Pancreas (tissue), 10 donors: ENCODE data around the gene MS4A7. TPM values are rescaled to one million over a fixed set of nuclear protein-coding genes. Genes with fewer than 3 reads are reported as not detected.
A peak's percentile ranks its signal among the peaks of the same experiment; 100 is the strongest.
"Not testable (repeated sequence)": the region's sequence is repeated elsewhere in the genome, so short reads cannot be mapped to it uniquely, and the experiment has no call there.

Source experiments
- ATAC-seq, 4 donors: fragments of 200-7000 bp; cut with Tn5 transposase; one replicate each; pipeline versions ENCODE4 v1.8.0 to v1.9.1; 2020; ENCODE audit warnings: mild to moderate bottlenecking in 4 of 4, moderate library complexity in 4 of 4
- DNase-seq, 6 donors: peaks; one replicate each; pipeline ENCODE4 v3.0.0-alpha.2; 2020
- FAIRE-seq: peaks from 2 replicates; lab custom pipeline; 2012; peaks lifted over from hg19 to GRCh38; lab: Jason Lieb, UNC
- H3K27ac ChIP-seq, 4 donors: fragments of 200-600 bp; sonication (generic); 1 replicate in 3 of 4; 2 replicates in 1 of 4; pipeline versions ENCODE4 v1.5.0 to v1.8.0; 2020
- H3K27me3 ChIP-seq, 4 donors: fragments of 200-600 bp; one replicate each; pipeline ENCODE4 v1.8.0; 2021
- H3K36me3 ChIP-seq, 3 donors: fragments of 200-600 bp; sonication (generic) in 1 of 3; one replicate each; pipeline versions ENCODE4 v1.5.0 to v1.8.0; 2020 to 2021
- H3K4me1 ChIP-seq, 3 donors: fragments of 200-600 bp; one replicate each; pipeline ENCODE4 v1.8.0; 2021
- H3K4me3 ChIP-seq, 4 donors: fragments of 200-600 bp; sonication (generic) in 2 of 4; one replicate each; pipeline versions ENCODE4 v1.5.0 to v1.8.0; 2020 to 2021
- H3K9me3 ChIP-seq, 4 donors: fragments of 200-600 bp; one replicate each; pipeline ENCODE4 v1.8.0; 2021
- CTCF ChIP-seq, 4 donors: fragments of 200-600 bp; sonication (generic) in 3 of 4; IDR thresholded peaks; one replicate each; pipeline versions ENCODE4 v1.5.0 to v1.8.0; 2021; ENCODE audit warnings: antibody characterized with exemption in 4 of 4
- WGBS, 2 donors: extraction: QIAGEN DNeasy Blood & Tissue Kit; methylation state at CpG; one replicate each; pipeline ENCODE4 v1.1.7; 2013; 5-methylcytosine and 5-hydroxymethylcytosine counted together
- intact Hi-C, 3 donors: fragments of 100-400 bp; cut with DNase I; formaldehyde crosslinking; loops; one replicate each; pipeline versions ENCODE4 v1.11.1 to v1.14.2; 2022
- polyA plus RNA-seq, 2 donors: library from polyadenylated mRNA; stranded (reverse); fragments of 200-250 nt; gene quantifications; one replicate each; pipeline ENCODE4 v1.2.3, GENCODE V29; 2013
- total RNA-seq, 6 donors: library from RNA; stranded (reverse); fragmentation: NEBNext Ultra II Directional in 4 of 6; extraction: Animal tissue kit (Norgen Biotek cat#: 25700) in 4 of 6; gene quantifications; one replicate each; pipeline versions ENCODE4 v1.2.1 to v1.2.4, GENCODE V29; 2021 to 2023
- donor health status: healthy with polysubstance abuse.
- donor health status: DM: no; HTN: no; CAD: no; lungs with moderate emphysema.
- donor health status: DM: no; HTN: no; CAD: no.
- donor health status: control.
- donor health status: control.
- donor health status: Bipolar disorder and iron deficiency.
- donor health status: DM: yes; HTN: yes; CAD: no.
- donor health status: DM: no; HTN: no; CAD: no.
- donor health status: DM: no; HTN: no; CAD: no.
- donor health status: DM: yes; HTN: yes; CAD: no.

Gene MS4A7
- total and polyA plus RNA-seq, 8 donors, result 1.4 to 26.2 (median 3.1) TPM

- H3K36me3 ChIP-seq, result no peaks in the 10 kb centered on the region
- TF ChIP-seq CTCF (IDR thresholded peaks at IDR 0.05), result no peak
- no peak overlapping the region for H3K27ac ChIP-seq
- ATAC-seq (no peak), DNase-seq (no peak), FAIRE-seq (no peak)
- intact Hi-C loops, result loop anchor here in 2 of 3 donors (10.0 kb wide), 2 partner anchors 123 to 253 kb away; no protein-coding TSS in a partner anchor
- WGBS, 2 donors, result 30 to 31% methylated on average over 1 of the region's 1 CpG
- H3K4me3 ChIP-seq, result no peak overlapping the region
- no peaks in the 10 kb centered on the region for H3K9me3 ChIP-seq
- no peaks in the 10 kb centered on the region for H3K27me3 ChIP-seq
- H3K4me1 ChIP-seq, result no peaks in the 10 kb centered on the region
Measured at GRCh38 chr11:60362241-60362640, 16.1 kb upstream of the MS4A7 start.

GRCh38 chr11:60363542-60364470 is 14.5 kb upstream of the MS4A7 start:
- ATAC-seq (peak; percentile 75 to 97 (median 94)), FAIRE-seq (no peak), DNase-seq (peak in 4 of 6 donors; percentile 33 to 74 (median 47))
- TF ChIP-seq CTCF (IDR thresholded peaks at IDR 0.05), result peak; percentile 58 to 75 (median 58)
- Histone ChIP-seq H3K27ac (no peak overlapping the region), H3K4me3 (no peak overlapping the region), H3K36me3 (no peaks in the 10 kb centered on the region), H3K4me1 (no peaks in the 10 kb centered on the region), H3K9me3 (no peaks in the 10 kb centered on the region), H3K27me3 (no peaks in the 10 kb centered on the region)
- 46 to 55% methylated on average over 7 of the region's 7 CpGs for WGBS, 2 donors
- intact Hi-C loops, result loop anchor here in 2 of 3 donors (10.0 kb wide), 2 partner anchors 121 to 251 kb away; no protein-coding TSS in a partner anchor

- peaks cover 7 to 18% (median 15%) of the 10 kb centered on the region in 3 donors for H3K4me1 ChIP-seq
- not testable (repeated sequence) for DNase-seq, H3K4me3 ChIP-seq, H3K36me3 ChIP-seq, H3K27ac ChIP-seq, H3K27me3 ChIP-seq, H3K9me3 ChIP-seq, ATAC-seq, FAIRE-seq
- 88% methylated on average over 15 of the region's 15 CpGs for WGBS, 2 donors
- intact Hi-C loops, result loop anchor here in 2 of 3 donors (10.0 kb wide), 2 partner anchors 118 to 248 kb away; no protein-coding TSS in a partner anchor
Measured at GRCh38 chr11:60366262-60366904, 11.9 kb upstream of the MS4A7 start.

GRCh38 chr11:60367009-60367408 is 11.3 kb upstream of the MS4A7 start:
- Histone ChIP-seq H3K4me1 (peaks cover 9 to 24% (median 20%) of the 10 kb centered on the region in 3 donors), H3K27ac (no peak overlapping the region), H3K36me3 (no peaks in the 10 kb centered on the region), H3K4me3 (no peak overlapping the region), H3K9me3 (no peaks in the 10 kb centered on the region), H3K27me3 (no peaks in the 10 kb centered on the region)
- 73 to 78% methylated on average over 2 of the region's 2 CpGs for WGBS, 2 donors
- ATAC-seq, result no peak
- DNase-seq, result no peak
- no peak for TF ChIP-seq CTCF (IDR thresholded peaks at IDR 0.05)
- FAIRE-seq, result no peak
- intact Hi-C loops, result loop anchor here in 2 of 3 donors (10.0 kb wide), 2 partner anchors 118 to 248 kb away; no protein-coding TSS in a partner anchor

GRCh38 chr11:60367896-60368295 is 10.4 kb upstream of the MS4A7 start:
- H3K36me3 ChIP-seq, result no peaks in the 10 kb centered on the region
- no peak for TF ChIP-seq CTCF (IDR thresholded peaks at IDR 0.05)
- FAIRE-seq (no peak), DNase-seq (peak in 1 of 6 donors; percentile 34), ATAC-seq (no peak)
- H3K27me3 ChIP-seq, result no peaks in the 10 kb centered on the region
- no peak overlapping the region for H3K4me3 ChIP-seq
- intact Hi-C loops, result loop anchor here in 2 of 3 donors (10.0 kb wide), 2 partner anchors 117 to 247 kb away; no protein-coding TSS in a partner anchor
- 96% methylated on average over 19 of the region's 19 CpGs for WGBS, 2 donors
- no peaks in the 10 kb centered on the region for H3K9me3 ChIP-seq
- peaks cover 9 to 24% (median 20%) of the 10 kb centered on the region in 3 donors for H3K4me1 ChIP-seq
- H3K27ac ChIP-seq, result no peak overlapping the region
